GM19372 (cell line): ENCODE results near the gene FGF12.

Experiments used
- ATAC-seq: cut with Tn5 transposase; IDR thresholded peaks from one replicate; pipeline ENCODE4 v1.9.1; 2021; ENCODE audit warnings: mild to moderate bottlenecking, low read depth, moderate library complexity; ENCODE audit not compliant: unreplicated experiment

The FGF12 gene

DNA sequence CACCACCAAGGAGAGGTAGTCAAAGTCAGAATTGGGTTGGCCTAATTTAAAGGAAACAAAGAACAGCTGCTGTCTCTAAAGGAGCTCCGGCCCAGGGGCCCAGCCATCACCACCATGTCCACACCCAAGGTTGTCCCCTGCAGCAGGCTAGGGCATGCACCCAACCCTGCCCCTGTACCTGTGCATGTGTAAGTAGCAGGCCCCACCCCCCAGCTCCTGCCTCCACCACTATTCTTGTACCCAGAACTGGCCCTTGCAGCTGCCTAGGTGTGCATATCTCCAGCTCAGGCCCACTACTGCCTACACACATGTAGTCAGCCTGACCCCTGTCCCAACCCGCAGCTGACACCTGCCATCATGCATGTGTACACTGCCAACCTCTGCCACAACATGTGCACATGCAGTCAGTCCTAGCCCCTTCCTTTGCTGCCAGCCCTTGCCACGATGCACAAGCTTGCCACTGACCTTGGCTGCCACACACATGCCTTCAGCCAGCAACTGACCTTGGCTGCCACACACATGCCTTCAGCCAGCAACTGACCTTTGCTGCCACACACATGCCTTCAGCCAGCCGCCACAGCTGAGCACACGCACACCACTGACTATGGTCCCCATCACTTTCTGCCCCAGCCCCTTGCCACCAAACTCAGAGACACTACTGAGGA is 39.7 kb downstream of the FGF12 start:
- ATAC-seq: no peak

GRCh38 chr3:192685801-192686200 is 41.5 kb downstream of the FGF12 start:
- ATAC-seq: no peak

- ATAC-seq: no peak
Observed at GRCh38 chr3:192684151-192684550, 43.2 kb downstream of the FGF12 start.

GRCh38 chr3:192675958-192676649 is 51.2 kb downstream of the FGF12 start:
- peak; percentile 62 for ATAC-seq

DNA sequence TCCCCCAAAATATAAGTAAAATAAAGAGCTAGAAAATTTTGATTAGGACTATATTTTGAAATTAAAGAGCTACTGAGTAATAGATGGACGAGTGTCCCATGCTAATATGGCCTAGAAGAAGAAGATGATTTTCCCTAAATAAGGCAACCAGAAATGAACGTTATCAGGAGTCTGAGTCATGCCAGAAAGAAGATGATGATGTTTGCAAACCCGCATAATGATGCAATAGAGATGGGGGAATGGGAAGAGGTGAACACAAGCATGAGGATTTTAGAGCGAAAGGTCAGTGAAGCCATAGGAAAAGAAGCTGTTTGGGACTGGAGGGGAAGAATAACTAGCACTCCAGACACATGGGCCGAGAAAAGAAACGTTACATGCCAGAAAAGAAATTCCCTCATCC is 71.7 kb downstream of the FGF12 start:
- no peak for ATAC-seq

DNA sequence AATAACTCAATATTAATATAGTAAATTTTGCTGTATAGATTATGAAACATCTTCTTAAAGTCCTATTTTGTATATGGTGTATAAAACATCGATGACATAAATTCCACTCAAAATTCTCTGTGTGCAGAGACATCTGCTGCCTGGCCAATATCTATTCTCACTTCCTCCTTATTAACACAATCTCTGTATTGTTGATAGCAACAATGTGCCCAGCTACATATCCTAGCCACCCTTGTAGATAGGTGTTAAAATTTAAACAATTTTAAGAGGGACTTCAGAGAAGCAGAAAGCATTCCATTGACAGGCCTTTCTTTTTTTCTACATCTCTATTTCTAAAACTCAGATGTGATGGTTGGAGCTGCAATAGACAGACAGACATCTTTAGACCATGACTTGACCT is 72.3 kb downstream of the FGF12 start:
- no peak for ATAC-seq

DNA sequence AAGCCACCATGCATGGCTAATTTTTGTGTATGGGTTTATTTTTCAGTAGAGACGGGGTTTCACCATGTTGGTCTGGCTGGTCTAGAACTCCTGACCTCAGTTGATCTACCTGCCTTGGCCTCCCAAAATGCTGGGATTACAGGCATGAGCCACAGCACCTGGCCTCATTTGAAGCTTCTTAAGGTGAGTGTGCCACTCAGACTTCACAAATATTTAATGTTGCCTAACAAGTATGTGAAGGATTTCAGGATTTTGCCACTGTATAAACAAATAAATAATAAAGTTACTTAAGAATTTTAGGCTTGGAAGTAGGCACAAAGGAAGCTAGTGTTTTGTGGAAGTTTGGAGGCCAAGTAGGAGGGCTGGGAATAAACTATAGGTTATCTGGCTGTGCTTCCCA is 73.5 kb downstream of the FGF12 start:
- ATAC-seq: no peak

GRCh38 chr3:192652727-192653126 is 74.6 kb downstream of the FGF12 start:
- ATAC-seq: no peak

DNA sequence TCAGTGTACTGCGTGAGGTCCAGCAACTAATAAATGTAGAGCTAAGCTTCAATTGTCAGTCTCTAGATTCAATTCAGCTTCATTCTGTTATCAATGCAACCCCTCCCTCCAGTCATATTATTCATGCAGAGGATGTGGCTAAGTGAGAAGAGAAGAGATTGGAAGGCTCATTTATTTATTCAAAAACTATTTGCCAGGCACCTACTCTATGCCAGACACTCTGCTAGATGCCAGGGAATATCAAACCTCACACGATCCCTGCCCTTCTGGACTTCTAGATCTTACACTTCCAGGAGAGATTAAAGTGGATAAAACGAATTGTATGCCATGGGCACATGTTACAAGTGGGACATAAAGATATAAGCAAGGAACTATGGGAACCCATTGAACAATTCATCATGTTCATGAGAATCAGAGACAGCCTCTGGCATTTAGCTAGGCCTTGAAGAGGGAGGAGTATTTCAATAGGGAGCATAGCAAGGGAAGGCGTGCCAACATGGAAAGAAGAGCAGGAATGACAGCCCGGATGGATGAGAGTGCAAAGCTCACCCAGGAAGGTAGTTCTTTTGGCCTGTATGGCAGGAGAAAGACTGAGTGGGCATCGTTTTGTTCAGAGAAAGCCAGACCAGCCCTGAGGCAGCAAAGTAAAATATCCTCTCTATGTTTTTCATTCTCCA is 75.4 kb downstream of the FGF12 start:
- ATAC-seq: no peak

DNA sequence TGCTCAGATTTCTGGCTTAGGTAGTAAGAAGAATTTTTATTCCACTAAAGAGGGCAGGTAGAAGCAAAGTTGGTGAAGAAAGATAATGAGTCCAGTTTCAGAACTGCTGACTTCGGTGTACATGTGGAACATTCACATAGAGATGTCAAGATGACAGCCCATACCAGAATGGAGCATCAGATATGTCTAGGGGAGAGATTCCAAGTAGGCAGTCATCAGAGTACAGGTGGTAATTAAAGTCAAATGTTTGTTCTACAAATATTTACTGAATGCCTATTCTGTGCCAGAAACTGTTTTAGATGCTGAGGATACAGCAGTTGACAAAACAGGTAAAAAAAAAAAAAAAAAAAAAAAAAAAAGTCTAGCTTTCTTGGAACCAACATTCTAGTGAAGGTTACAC is 81.9 kb downstream of the FGF12 start:
- ATAC-seq: no peak

DNA sequence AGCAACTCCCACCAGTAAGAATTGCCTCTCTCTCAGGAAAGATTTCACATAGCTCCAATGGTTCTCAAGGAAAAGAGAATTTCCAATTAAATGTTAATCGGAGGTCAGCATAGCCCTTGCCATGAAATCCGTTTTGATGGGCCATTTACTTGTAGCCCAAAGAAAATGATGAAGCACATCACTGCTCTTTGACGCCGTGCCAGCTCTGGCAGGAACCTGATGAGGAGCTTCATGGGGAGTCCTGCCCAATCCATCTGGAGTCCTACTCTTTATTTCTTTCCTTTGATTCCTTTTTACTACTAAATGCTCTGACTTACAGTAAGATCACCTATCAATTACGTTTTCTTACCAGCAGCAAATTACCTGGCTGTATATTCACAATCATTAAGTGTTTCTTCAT is 84.7 kb downstream of the FGF12 start:
- no peak for ATAC-seq

DNA sequence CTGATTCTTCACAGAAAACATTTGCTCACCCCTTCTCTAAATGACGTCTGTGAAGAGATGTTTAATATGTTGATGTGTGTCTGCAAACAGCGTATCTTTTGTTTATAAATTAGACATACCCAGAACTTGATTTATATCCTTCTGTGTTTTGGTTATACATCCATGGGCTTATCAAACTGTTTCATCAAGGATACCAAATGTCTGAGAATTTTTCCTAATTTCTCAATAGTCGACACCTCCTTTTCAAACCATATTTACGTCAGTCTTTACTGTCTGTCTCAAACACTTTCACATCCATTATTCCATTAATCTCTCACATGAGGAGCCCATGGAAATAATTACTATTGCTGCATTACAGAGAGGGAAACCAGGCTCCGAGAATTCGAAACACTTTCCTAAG is 85.4 kb downstream of the FGF12 start:
- ATAC-seq: no peak

DNA sequence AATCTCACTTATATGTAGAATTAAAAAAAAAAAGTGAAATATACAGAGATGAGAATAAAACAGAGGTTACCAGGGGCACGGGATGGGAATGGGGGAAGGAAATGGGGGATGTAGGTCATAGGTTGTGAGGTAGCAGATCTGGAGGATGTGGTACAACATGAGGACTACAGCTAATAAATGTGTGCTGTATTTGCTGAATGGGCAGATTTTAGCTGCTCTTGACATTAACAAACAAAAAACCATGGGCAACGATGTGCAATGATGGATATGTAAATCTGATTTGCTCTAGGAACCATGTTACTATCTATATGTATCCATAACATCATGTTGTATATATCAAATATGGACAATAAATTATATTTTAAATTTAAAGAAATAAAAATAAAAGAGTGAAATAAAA is 87.4 kb downstream of the FGF12 start:
- ATAC-seq: no peak

DNA sequence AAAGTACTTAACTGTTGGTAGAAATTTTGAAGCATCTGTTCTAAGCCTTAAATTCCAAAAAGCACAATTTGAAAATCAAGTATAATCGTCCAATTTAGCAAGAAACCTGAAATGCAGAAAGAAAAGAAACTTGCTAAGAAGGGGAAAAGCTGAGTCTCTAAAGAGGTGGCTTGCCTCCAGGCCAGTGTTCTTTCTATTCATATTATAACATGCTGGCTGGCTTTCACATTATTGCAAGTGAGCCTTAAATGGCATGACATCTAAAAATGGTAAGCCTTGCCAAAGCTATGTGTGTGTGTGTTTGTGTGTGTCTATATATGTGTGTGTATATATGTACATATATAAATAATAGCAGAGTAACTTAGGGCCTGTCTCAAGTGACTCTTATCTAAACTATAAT is 89.5 kb downstream of the FGF12 start:
- ATAC-seq: no peak

GRCh38 chr3:192636517-192637444 is 90.6 kb downstream of the FGF12 start:
- ATAC-seq: no peak

DNA sequence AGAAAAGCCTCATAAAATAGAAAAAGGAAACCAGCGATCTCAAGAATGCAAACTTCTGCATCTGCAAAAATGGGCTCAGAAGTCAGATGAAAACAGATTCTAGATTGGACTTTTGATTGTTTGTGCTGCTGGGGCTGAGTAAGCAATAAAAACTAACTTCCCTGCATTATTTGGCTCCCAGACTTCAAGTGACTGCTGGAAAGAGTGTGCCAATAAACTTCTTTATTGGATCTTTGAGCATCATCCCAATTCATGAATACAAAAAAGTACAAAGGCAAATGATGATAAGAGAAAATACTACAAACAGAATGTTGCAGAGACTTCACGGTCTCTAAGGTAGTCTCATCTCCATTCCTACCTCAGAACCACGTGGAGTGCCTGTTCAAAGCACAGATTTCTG is 97.9 kb downstream of the FGF12 start:
- ATAC-seq: no peak

- no peak for ATAC-seq
Observed at GRCh38 chr3:192621909-192622308, 105.4 kb downstream of the FGF12 start.

DNA sequence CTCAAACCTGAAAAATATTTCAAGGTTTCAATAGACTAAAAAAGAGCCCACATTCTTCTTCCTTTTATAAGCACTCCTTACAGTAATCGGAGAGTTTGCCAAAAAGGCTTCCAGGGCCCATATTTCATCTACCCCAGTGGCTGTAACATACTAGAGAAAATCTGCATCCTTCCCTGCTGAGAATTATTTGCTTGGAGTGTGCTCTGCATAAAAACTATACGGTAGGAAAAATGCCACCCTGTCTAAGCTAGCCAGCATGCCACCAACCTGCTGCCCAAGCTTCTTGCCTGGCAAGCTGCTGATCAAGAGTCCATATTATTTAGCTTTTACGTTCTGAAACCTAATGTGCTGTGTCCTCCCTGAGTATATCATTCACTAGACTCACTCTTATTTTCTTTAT is 107.1 kb downstream of the FGF12 start:
- no peak for ATAC-seq

DNA sequence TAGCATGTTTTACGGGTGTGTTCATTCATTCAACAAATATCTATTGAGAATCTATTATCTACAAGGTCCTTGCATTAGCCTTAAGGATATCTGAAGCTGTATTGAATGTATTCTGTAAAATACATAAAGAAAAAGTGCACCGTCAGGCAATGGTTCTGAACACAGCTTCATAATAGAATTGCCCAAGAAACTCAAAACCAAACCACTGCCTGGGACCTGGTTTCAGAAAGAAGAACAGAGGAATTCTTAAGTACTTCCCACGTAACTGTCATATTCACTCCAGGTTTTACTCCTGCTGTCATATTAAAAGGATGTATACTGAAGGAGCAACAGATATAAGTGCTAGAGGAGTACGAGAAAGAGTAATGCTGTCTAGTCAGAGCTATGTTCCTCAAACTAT is 115.9 kb downstream of the FGF12 start:
- no peak for ATAC-seq

DNA sequence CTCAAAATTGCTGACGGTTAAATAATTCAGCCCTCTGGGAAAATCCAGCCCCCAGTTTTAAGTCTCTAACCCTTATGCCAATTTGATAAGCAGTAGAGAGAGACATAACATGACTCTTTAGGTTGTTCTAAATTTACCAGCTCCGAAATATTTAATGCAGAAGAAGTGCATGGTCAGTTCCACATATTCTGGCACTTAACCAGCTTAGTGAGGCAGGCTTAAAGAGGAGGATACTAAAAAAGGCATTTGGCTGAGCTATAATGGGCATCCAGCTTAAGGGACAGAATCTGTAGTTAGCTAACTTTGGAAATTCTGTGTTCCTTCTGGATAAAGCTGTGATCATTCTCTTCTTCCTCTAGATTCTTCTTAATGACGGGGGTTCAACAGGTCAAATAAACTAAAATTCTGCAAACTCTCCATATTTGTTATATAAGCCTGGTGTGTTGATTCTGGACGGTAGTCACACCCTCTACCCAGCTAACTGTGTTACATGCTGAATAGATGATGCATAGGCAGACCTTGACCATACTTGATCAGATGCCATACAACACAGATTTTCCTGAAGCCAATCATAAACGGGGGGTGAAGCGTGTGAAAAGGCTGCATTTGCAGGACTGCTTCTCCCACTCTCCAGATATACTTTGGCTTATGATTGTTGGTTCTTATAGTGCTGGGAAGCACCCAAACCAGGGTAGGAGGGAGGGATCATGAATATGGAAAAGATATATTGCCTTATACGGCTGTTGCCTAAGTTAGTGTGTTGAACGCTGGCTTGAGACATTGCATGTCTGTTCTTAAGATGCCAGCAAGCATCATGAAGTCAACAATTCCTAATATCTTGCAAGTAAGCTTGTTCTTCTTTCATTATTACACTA is 118.4 kb downstream of the FGF12 start:
- no peak for ATAC-seq
